ENCODE data around the gene PLA2G4B. TPM values are rescaled to one million over a fixed set of nuclear protein-coding genes. Genes with fewer than 3 reads are reported as not detected.

PLA2G4B gene
- total RNA-seq, 2 experiments from 2014 or later, result 9.0 to 9.7 TPM

Small RNAs within 50 kb of the gene (microRNA-seq; reads per million reads assigned to microRNA genes)
- gene MIR4310 (ENCODE audit: borderline microRNAs expressed, borderline replicate concordance), result not detected

Other genes starting within 250 kb of the PLA2G4B start
- gene MGA, start 178.4 kb upstream of the PLA2G4B start, total RNA-seq, result 10 to 100 TPM; 27.4 to 28.3 TPM
- gene MAPKBP1, start 64.4 kb upstream of the PLA2G4B start, total RNA-seq, result 10 to 100 TPM; 13.8 to 13.9 TPM
- gene JMJD7, start 10.8 kb upstream of the PLA2G4B start, total RNA-seq, result 10 to 100 TPM; 18.7 to 19.8 TPM
- gene SPTBN5, start 55.2 kb downstream of the PLA2G4B start, total RNA-seq, result under 1 TPM; 0.17 to 0.32 TPM
- 10 to 100 TPM; 30.1 to 31.8 TPM for gene EHD4, start 133.7 kb downstream of the PLA2G4B start, total RNA-seq
- not detected for gene PLA2G4E, start 182.2 kb downstream of the PLA2G4B start, total RNA-seq

All from activated naive CD4-positive, alpha-beta T cell treated with anti-CD3 and anti-CD28 coated beads for 36 hours (primary cell).